K562 (cell line): ENCODE measurements around the gene ARL2.

Experiments used
- BDP1 ChIP-seq: IDR thresholded peaks from 3 replicates; pipeline ENCODE4 v1.6.1; 2011; ENCODE audit not compliant: insufficient read length, insufficient read depth
- CBFB ChIP-seq: sonication (generic); formaldehyde crosslinking; IDR thresholded peaks from 2 replicates; pipeline ENCODE4 v1.4.0; 2020; ENCODE audit warnings: mild to moderate bottlenecking, missing genetic modification reagents
- FIP1L1 ChIP-seq: fragments of 200-400 bp; formaldehyde crosslinking; IDR thresholded peaks from 2 replicates; pipeline ENCODE4 v1.6.1; 2018; ENCODE audit warnings: mild to moderate bottlenecking, low read depth, low read length; ENCODE audit not compliant: poor library complexity, severe bottlenecking
- FUS ChIP-seq: fragments of 200-400 bp; formaldehyde crosslinking; optimal IDR thresholded peaks from 2 replicates; pipeline ENCODE3; 2017; ENCODE audit warnings: low read depth, low read length
- HCFC1 ChIP-seq: IDR thresholded peaks from 2 replicates; pipeline ENCODE4 v1.6.1; 2012; ENCODE audit warnings: low read depth, low read length, improper control_type of control experiment
- MAX ChIP-seq: sonication (generic); formaldehyde crosslinking; IDR thresholded peaks from 2 replicates; pipeline ENCODE4 v1.9.0; 2022; ENCODE audit warnings: mild to moderate bottlenecking, missing genetic modification reagents
- POLR2A ChIP-seq: fragments of 450-650 bp; conservative IDR thresholded peaks from 2 replicates; pipeline ENCODE4 v1.6.1; 2016
- RERE ChIP-seq: sonication (generic); formaldehyde crosslinking; IDR thresholded peaks from 2 replicates; pipeline ENCODE4 v1.8.0; 2023; ENCODE audit warnings: missing genetic modification reagents, mild to moderate bottlenecking, borderline replicate concordance
- SAFB2 ChIP-seq: fragments of 200-400 bp; formaldehyde crosslinking; IDR thresholded peaks from 2 replicates; pipeline ENCODE4 v1.6.1; 2018; ENCODE audit warnings: borderline replicate concordance, low read length, low read depth, moderate library complexity; ENCODE audit not compliant: severe bottlenecking
- TEAD4 ChIP-seq, 2 experiments: sonication (generic) in 1 of 2; formaldehyde crosslinking in 1 of 2; IDR thresholded peaks; 2 replicates each; pipeline versions ENCODE4 v1.6.1 to v1.8.0; 2012 to 2022; ENCODE audit warnings: borderline replicate concordance in 1 of 2, inconsistent platforms in 1 of 2, low read length in 1 of 2, mild to moderate bottlenecking in 1 of 2, missing genetic modification reagents in 1 of 2
- ZNF184 ChIP-seq: sonication (generic); formaldehyde crosslinking; IDR thresholded peaks from 2 replicates; pipeline ENCODE4 v1.5.0; 2020; ENCODE audit warnings: missing genetic modification reagents
- ZNF263 ChIP-seq: sonication (generic); formaldehyde crosslinking; IDR thresholded peaks from 2 replicates; pipeline ENCODE4 v1.8.0; 2022; ENCODE audit warnings: mild to moderate bottlenecking, missing genetic modification reagents, borderline replicate concordance
- TF ChIP-seq, protein P1 (sequence below), 3 experiments: IDR thresholded peaks in 2 of 3; conservative IDR thresholded peaks in 1 of 3; 2 replicates each; pipeline ENCODE4 v1.5.1; 2011 to 2012; ENCODE audit warnings: low read length in 3 of 3, mild to moderate bottlenecking in 3 of 3, control low read depth in 2 of 3, improper control_type of control experiment in 1 of 3, inconsistent platforms in 1 of 3, low read depth in 1 of 3, mixed read lengths in 1 of 3, moderate library complexity in 1 of 3; ENCODE audit not compliant: insufficient read depth in 2 of 3

- TF ChIP-seq HCFC1 = no peak
- TF ChIP-seq, protein P1, sequence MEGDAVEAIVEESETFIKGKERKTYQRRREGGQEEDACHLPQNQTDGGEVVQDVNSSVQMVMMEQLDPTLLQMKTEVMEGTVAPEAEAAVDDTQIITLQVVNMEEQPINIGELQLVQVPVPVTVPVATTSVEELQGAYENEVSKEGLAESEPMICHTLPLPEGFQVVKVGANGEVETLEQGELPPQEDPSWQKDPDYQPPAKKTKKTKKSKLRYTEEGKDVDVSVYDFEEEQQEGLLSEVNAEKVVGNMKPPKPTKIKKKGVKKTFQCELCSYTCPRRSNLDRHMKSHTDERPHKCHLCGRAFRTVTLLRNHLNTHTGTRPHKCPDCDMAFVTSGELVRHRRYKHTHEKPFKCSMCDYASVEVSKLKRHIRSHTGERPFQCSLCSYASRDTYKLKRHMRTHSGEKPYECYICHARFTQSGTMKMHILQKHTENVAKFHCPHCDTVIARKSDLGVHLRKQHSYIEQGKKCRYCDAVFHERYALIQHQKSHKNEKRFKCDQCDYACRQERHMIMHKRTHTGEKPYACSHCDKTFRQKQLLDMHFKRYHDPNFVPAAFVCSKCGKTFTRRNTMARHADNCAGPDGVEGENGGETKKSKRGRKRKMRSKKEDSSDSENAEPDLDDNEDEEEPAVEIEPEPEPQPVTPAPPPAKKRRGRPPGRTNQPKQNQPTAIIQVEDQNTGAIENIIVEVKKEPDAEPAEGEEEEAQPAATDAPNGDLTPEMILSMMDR (IDR thresholded peaks at IDR 0.05 in 2 of 3, conservative IDR thresholded peaks at IDR 0.05 in 1 of 3; ENCODE audit: insufficient read depth in 2 of 3, low read depth in 1 of 3, low read length in 3 of 3) = no peak
- no peak for TF ChIP-seq CBFB (CRISPR knock-in tag)
- TF ChIP-seq ZNF184 = no peak
- TF ChIP-seq FIP1L1 = no peak
- no peak for TF ChIP-seq RERE (CRISPR knock-in tag)
- no peak for TF ChIP-seq TEAD4 (IDR thresholded peaks at IDR 0.05; ENCODE audit: low read length)
- no peak for TF ChIP-seq TEAD4 (CRISPR knock-in tag; IDR thresholded peaks at IDR 0.05; ENCODE audit: borderline replicate concordance)
- no peak for TF ChIP-seq POLR2A
- TF ChIP-seq SAFB2 = no peak
- no peak for TF ChIP-seq MAX (CRISPR knock-in tag)
- no peak for TF ChIP-seq ZNF263 (CRISPR knock-in tag)
- no peak for TF ChIP-seq BDP1
- TF ChIP-seq FUS = no peak
These were observed 15.1 kb upstream of the ARL2 start for GRCh38 chr11:64998690-64999431.
